GM12873 (cell line): Measurements from ENCODE around the gene MOCS2.

ENCODE experiments used
- CTCF ChIP-seq: IDR thresholded peaks from 2 replicates; pipeline ENCODE4 v1.5.1; 2012; ENCODE audit warnings: low read depth, mild to moderate bottlenecking, moderate library complexity, low read length, control low read depth; ENCODE audit not compliant: insufficient read depth; ENCODE audit errors: missing control alignments

MOCS2 gene

GRCh38 chr5:53095217-53095616, 14.3 kb downstream of the MOCS2 start:
- TF ChIP-seq CTCF, result no peak

GRCh38 chr5:53092242-53092641, 17.3 kb downstream of the MOCS2 start:
- no peak for TF ChIP-seq CTCF

GRCh38 chr5:53091289-53091688, 18.3 kb downstream of the MOCS2 start:
- no peak for TF ChIP-seq CTCF

- TF ChIP-seq CTCF, result no peak
Observed at GRCh38 chr5:53090229-53090628, 19.3 kb downstream of the MOCS2 start.

GRCh38 chr5:53089481-53089991, 20.0 kb downstream of the MOCS2 start:
- no peak for TF ChIP-seq CTCF

GRCh38 chr5:53087621-53088121, 21.9 kb downstream of the MOCS2 start:
- no peak for TF ChIP-seq CTCF

GRCh38 chr5:53087171-53087570, 22.4 kb downstream of the MOCS2 start:
- no peak for TF ChIP-seq CTCF
